Brain microvascular endothelial cell (primary cell): Measurements from ENCODE around the gene HIBADH.

Source experiments
- DNase-seq: peaks from one replicate; pipeline ENCODE4 v3.0.0-alpha.2; 2020
- H3K27ac ChIP-seq: fragments of 250-450 bp; sonication (Bioruptor Pico); 2 replicates; pipeline ENCODE4 v1.5.1; 2020; ENCODE audit warnings: mild to moderate bottlenecking, moderate library complexity
- H3K27me3 ChIP-seq: fragments of 250-450 bp; sonication (Bioruptor Pico); replicated peaks from 2 replicates; pipeline ENCODE4 v1.5.1; 2020; ENCODE audit warnings: mild to moderate bottlenecking
- H3K36me3 ChIP-seq: fragments of 250-450 bp; sonication (Bioruptor Pico); replicated peaks from 2 replicates; pipeline ENCODE4 v1.5.1; 2020; ENCODE audit warnings: mild to moderate bottlenecking
- H3K4me3 ChIP-seq: 2 replicates; pipeline ENCODE4 v1.5.1; 2011; ENCODE audit warnings: low read depth, mild to moderate bottlenecking, control low read depth, low read length, moderate library complexity
- CTCF ChIP-seq: IDR thresholded peaks from 2 replicates; pipeline ENCODE4 v1.5.1; 2011; ENCODE audit warnings: low read depth, mild to moderate bottlenecking, moderate library complexity, low read length, control low read depth, inconsistent platforms; ENCODE audit errors: missing control alignments
- in situ Hi-C: cut with HindIII; loops from 2 replicates; pipeline ENCODE4 v1.10.0; 2017; ENCODE audit warnings: low sequenced_read_pairs, low pct_ligation_motif_present

HIBADH gene

DNA sequence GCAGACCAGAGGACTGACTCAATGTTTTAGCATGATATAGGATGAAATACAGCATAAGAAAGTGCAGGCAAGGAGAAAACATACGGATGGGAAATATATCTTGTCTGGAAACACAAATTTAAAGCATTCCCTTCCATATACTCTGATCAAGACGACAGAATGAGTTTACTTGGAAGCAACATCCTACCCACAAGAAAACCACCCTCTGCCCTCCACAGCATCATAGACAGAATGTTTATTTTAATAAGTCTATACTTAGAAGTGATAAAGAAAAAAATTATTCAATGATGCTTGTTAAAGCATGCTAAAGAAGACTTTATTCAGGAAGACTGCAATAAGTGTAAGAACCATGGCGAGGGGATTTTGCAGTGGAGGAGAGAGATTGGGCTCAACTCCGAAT lies 32.4 kb upstream of the HIBADH start:
- Histone ChIP-seq H3K27ac (no peak overlapping the region), H3K27me3 (no peaks in the 10 kb centered on the region), H3K36me3 (no peaks in the 10 kb centered on the region), H3K4me3 (no peak overlapping the region)
- in situ Hi-C loops = no loop called here
- TF ChIP-seq CTCF = no peak
- DNase-seq = no peak

DNA sequence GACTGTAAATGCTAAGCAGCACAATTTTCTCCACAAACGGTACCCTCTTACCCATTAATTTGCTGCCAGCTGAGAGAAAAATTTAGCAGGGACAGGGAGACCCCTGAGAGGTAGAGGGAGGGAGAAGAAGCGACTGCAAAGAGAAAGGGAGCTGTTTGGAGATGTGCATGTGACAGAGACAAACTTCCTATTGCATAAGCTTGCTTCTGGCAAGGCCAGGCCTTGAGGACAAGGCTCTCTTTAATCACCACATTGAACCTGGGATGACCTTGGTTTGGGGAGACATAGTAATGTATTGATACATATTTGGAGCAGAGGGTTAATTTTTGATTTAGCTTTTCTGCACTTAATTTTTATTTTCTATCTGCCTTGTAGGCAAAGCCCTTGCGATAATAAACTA lies 31.1 kb upstream of the HIBADH start:
- H3K36me3 ChIP-seq = no peaks in the 10 kb centered on the region
- in situ Hi-C loops = no loop called here
- no peak overlapping the region for H3K27ac ChIP-seq
- H3K4me3 ChIP-seq = no peak overlapping the region
- H3K27me3 ChIP-seq = no peaks in the 10 kb centered on the region
- TF ChIP-seq CTCF = no peak
- no peak for DNase-seq

GRCh38 chr7:27690649-27691048 lies 28.0 kb upstream of the HIBADH start:
- TF ChIP-seq CTCF = no peak
- Histone ChIP-seq H3K27ac (no peak overlapping the region), H3K36me3 (no peaks in the 10 kb centered on the region), H3K27me3 (no peaks in the 10 kb centered on the region), H3K4me3 (no peak overlapping the region)
- DNase-seq = no peak
- in situ Hi-C loops = no loop called here

- H3K4me3 ChIP-seq = no peak overlapping the region
- peak; percentile 62 for TF ChIP-seq CTCF
- no peaks in the 10 kb centered on the region for H3K36me3 ChIP-seq
- DNase-seq = peak; percentile 42
- no peak overlapping the region for H3K27ac ChIP-seq
- in situ Hi-C loops = no loop called here
- no peaks in the 10 kb centered on the region for H3K27me3 ChIP-seq
These were observed 27.0 kb upstream of the HIBADH start for GRCh38 chr7:27689591-27690164.

- H3K36me3 ChIP-seq = no peaks in the 10 kb centered on the region
- H3K27ac ChIP-seq = no peak overlapping the region
- DNase-seq = no peak
- no peak overlapping the region for H3K4me3 ChIP-seq
- in situ Hi-C loops = no loop called here
- H3K27me3 ChIP-seq = no peaks in the 10 kb centered on the region
- TF ChIP-seq CTCF = no peak
These were observed 26.5 kb upstream of the HIBADH start for GRCh38 chr7:27689150-27689549.

DNA sequence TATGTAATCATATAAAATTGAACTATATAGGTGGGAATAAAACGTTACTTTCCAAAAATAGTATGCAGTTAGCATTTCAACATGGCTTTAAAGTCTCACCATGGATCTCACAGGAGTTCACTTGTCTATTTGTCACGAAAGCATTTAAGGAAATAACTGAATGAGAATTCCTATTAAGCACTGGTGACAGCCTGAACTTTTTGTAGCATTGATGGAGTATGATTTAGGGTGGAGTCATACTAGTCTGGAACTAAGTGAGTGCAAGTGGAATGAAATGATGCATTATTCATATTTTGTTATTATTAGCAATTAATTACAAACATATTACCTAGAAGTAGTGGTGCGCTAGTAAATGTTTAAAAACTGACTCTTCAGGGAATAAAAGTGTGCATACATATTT lies 26.0 kb upstream of the HIBADH start:
- TF ChIP-seq CTCF = no peak
- H3K36me3 ChIP-seq = no peaks in the 10 kb centered on the region
- in situ Hi-C loops = no loop called here
- H3K27ac ChIP-seq = no peak overlapping the region
- H3K27me3 ChIP-seq = no peaks in the 10 kb centered on the region
- no peak for DNase-seq
- H3K4me3 ChIP-seq = no peak overlapping the region
